Glomerular visceral epithelial cell (primary cell): ENCODE data around the gene WDFY2.
"Not testable (repeated sequence)": the region's sequence is repeated elsewhere in the genome, so short reads cannot be mapped to it uniquely, and the experiment has no call there.

ENCODE experiments used
- DNase-seq: peaks from one replicate; pipeline ENCODE4 v3.0.0-alpha.2; 2016; ENCODE audit errors: extremely low spot score

The WDFY2 gene

DNA sequence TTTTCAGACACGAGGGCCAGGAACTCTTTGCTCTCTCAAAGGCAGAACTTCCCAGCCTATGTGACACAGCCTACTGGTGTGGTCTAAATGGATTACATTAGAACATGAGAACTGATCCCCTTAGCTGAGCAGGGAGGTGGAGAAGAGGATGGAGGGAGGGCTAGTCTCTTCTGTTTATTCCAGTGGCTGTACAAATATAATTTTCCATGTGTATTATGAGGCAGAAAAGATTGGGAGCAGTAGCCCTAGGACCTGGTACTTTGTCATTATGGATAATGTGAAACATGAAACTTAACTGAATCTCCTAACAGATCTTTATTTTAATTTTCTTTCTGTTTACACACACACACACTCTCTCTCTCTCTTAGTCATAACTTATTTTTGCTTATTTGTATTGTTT, 82.1 kb downstream of the WDFY2 start:
- no peak for DNase-seq

DNA sequence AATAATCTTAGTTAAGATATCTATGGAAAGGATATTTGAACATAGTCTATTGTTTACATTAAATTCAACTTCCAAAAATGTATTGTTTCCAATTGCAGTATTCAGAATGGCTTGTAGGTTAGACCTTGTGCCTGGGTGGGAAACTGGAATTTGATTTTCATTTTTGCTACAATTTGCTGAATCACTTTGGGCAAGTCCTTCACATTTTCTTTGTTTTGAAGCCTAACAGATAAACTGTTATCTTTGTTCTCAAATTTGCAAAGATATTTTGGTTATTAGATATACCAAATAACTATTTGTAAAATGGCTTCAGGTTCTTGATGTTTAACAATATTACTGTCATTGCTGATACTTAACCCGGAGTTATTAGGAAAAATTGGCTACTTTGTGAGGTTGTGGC, 82.6 kb downstream of the WDFY2 start:
- DNase-seq: no peak

DNA sequence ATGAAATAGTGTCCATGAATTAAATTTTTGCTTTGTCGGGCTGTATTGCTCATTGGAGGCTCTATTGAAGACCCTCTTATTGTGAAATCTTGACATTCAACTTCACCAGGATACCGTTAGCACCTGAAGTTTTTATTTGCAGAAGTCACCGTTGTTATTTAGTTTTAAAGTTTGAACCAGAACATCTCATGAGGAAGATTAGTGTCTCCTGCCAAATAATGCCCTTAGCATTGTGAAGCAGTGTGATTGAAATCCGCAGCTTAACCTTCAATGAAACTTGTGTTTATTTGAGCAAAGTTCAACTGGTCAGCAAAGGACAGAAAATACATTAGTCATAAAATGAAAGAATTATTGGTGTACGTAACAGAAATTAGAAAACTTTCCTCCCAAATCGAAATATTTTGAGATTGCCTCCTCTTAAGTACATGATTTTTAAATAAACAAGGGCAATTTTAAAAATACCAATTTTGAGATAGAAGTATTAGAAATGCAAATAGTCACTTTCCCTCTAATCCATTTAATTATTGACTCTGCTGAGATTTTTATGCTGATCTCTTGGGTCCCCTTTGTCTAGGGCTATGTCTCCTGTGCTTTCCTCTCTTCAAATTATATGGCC, 84.4 kb downstream of the WDFY2 start:
- no peak for DNase-seq

DNA sequence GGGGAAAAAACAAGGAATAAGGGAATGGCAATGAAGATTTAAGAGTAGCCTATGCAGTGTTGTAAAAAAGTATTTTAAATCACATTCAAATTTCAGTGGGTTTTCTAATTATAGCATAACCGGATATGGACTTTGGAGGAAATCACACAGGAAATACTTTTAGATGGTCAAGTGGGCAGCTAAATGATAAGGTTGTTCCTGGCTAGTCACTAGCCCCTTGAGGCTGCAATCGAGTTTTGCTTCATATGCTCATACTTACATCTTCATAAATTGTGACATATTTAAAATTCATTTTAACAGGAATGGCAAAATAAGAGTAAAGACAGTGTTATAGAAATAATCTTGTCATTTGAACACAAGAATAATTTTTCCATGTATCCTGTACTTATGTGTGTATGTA, 88.9 kb downstream of the WDFY2 start:
- DNase-seq: no peak

DNA sequence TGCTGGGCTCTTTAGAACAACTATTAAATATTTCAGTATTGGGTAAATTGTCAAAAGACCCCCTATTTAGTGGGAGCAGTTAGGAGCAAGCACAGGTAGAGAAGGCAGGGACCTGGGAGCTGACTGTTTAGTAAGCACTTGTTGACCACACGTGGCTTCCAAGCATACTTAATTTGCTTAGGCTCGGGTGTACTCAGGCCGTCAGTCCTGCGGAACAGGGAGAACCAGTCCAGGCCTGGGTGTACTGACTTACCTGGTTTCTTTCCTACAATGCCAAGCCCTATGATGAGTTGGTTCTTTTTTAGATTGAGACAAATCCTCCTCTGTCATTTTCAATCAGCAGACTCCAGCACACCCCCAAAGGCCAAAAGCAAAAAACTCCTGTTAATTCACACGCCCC, 90.0 kb downstream of the WDFY2 start:
- DNase-seq: no peak

DNA sequence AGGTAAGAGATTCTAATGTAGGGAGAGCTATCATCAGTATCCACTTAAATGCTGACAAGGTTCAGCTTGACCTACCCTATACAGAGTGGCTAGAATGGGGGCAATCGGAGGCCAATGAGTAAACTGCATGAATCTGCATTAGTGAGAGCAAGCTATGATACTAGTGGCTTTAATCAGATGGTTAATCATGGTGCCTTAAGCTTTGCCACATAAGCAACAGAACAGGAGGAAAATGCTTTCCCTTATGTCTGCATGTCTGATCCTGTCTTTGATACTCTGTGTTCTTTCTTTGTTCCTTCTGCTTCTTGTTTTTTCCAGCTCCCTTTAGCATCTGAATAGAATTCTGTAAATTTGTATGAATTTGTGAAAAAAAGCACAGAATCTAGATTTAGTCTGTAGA, 91.1 kb downstream of the WDFY2 start:
- DNase-seq: no peak

DNA sequence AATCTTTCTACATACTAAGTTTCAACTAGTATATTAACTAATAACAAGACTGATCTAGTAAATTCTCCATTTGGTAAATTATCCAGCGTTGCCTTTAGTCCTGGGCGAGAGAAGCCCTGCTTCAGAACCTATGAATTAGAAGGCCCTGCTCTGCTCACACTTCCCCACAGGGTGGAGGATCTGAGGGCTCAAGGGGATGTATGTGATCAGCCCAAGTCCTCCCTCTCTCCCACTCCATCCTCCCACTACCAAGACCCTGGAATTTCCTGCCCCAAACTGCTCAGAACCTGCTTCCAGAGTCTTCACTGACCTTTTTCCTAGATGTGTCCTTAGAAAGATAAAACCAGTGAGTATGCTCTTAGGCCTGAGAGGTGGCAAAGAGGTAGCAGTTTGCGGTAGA, 91.6 kb downstream of the WDFY2 start:
- DNase-seq: no peak

DNA sequence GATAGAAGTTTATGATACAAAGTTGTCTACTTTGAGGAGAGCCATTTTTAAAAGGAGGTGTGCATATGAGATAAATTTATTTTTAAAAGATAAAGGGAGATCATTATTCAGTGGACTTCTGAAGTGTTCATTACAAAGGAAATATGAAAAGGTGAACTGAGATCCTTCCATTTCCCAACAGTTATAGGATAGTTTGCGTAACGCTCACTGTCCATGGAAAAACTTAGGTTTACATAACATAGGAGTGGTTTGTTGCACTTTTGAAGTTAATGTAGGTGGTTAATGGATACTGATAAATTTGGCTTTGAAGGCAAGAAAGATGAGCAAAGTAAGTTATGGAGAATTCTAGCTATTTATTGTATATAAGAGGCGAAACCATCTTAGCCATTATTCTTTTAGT, 92.5 kb downstream of the WDFY2 start:
- no peak for DNase-seq

DNA sequence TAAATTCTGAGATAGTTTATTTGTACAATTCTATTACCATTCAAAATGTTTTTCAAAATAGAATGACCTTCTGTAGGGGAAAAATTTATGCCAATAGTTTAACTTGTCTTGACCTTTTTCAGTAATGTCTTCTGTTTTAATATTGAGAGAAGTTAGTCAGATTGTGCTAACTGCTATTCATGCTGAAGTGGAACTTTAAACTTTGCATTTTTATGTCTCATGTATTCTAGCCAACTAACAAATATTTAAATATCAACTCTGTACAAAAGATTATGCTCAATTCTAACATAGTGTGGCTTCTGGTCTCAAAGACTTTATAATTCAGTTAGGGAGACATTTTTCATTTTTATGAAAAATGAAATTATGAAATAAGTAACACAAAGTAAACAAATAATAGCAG, 94.2 kb downstream of the WDFY2 start:
- DNase-seq: no peak

DNA sequence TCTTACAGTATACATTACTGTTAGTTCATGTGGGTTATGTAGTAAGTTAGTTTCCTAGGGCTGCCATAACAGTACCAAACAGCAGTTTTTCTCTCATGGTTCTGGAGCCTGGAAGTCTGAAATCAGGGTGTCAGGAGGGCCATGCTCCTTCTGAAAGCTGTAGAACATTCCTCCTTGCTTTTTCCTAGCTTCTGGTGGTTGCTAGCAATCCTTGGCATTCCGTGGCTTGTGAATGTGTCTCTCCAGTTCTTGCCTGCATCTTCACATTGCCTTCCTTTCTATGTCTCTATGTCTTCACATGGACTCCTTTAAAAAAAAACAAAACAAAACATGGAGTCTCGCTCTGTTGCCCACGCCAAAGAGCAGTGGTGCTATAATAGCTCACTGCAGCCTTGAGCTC, 95.4 kb downstream of the WDFY2 start:
- DNase-seq: no peak

DNA sequence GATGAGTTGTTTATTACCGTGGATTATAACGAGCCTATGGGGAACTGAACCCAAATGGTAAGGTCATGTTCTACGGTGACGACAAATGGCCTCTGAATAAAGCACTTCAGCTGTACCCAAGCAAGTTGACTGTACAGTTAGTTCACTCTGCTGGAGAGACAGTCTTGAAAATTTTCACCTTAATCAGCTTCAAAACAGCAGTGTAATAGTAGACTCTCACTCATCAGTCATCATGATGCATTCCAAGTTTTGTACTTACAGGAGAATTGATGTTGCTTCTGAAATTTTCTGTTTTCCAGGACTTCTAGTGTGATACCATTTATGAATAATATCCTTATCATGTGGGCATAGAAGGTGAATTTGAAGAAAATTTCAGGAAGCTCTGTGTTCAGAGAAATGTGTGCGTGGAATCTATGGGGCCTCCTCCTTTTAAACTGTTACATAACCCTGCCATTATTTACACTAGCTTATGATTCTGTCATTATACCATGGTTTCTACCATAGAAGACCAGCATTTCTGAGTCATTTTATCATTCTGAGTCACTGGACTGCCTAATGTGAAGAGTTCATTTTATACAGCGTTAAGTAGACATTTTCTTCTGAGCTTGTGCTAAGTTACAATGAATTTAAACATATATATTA, 96.9 kb downstream of the WDFY2 start:
- DNase-seq: peak; percentile 40

DNA sequence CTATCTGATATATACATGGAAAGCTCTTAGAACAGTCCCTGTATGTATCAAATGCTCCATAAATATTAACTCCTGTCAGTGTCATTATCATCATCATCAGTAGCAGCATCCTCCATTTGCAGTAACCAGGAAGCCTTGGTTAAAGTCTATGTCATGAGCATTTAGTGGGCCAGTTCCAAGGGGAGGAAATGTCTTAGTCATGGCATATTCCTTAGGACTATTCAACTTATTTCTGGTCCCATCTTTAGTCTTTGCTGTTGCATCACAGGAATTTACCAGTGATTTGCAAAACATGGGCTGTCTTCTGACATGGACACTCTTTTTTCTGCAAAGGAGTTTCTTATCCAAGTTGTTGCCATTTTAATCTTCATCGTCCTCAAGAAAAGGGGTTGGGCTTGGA, 98.4 kb downstream of the WDFY2 start:
- DNase-seq: no peak

DNA sequence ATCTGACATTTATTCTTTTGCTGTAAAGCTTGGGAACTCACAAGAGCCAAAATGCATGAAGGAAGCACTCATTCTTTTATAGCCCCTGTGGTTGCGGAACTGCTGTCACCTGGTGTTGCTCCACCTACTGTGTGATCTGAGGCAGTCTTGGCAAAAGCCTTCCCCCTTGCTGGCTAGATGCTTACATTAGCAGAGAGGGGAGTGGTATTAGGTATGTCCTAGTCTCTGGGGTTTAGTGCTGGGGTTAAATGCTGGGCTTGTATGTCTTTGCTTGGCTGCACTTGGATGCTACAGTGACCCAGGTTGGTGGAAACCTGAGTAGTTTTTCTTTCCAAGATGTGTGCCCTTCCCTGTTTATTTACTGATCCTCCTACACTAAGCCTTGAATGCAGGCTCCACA, 99.3 kb downstream of the WDFY2 start:
- DNase-seq: no peak

DNA sequence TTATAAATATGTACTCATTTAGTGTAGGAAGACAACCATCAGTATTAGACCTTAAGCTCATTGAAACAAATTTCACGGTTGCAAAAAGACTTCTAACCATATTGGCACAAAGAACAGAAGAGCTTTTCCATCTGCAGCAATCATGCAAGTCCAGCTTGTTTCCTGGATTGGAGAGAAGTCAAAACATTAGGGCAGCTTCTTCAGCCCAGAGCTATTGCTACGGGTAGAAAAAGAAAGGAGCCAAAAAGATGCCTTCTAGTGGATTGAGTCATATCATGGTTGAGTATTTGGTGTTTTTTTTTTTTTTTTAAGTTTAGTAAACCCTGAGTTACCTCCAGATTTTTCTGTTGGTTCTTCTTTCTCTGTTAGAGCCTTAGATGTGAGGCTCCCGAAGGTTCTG, 99.8 kb downstream of the WDFY2 start:
- DNase-seq: no peak

DNA sequence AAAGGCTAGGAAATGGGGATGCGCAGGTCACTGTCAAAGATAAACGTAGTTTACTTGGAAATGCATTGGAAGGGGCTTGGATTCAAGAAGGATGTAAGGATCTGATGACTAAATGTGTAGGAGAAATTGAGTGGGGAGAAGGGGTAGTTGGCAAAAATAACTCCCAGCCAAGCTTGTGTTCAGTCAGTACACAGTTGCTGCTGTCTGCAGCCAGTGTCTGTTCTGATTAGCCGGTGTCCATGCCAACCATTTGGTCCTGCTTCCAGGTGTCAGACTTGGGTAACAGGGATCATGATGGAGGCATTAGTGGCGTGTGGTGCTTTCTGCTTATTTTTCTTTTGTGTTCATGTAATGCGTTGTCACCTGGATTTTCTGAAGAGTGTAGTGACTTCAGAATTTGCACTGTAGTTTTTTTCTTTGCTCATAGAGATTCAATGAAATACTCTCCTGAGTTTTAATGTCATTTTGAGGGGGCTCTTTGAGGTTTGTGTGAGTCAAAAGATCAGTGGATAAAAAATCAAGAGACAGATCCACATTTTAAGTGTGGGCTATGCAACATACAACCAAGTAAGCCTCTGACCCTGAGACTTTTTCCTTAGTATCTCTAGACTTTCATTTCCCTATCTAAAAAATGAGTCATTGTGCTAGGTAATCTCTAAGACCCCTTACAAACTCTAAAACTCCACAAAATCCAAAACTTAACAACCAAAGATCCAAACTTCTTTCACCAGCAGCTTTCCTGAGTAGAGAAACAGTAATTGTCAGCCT, 103.9 kb downstream of the WDFY2 start:
- no peak for DNase-seq

DNA sequence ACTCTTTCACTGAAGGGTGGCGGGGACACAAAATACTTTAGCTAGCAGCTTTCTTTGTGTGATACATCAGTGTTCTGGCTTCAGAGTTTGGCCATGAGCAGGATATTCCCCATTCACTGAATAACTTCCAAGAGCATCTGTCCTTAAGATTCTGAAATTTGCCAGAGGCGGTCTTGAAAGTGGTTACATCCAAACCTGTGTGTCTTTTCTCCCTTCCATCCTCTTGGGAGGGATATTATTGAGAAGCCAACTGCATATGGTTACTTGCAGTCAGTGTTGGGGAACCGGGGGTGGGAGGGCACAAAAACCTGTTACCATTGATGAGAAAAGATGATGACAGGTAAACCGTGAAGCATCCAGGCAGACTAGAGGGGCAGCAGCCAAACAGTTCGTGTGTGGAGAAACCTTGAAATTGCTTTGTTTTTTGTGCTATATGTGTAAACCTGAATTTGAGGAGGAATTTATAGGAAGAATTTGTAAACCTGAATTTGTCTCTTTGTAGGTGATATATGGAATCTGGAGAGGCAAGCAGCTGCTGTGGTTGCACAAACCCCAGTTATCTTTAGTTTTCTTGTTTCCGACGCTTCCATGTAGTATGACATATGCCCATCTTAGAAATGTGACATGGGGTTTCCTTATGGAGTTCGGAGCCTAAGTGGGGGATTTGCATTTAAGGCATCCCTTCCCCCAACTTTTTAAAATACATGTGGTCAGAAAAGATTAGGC, 104.8 kb downstream of the WDFY2 start:
- DNase-seq: no peak

DNA sequence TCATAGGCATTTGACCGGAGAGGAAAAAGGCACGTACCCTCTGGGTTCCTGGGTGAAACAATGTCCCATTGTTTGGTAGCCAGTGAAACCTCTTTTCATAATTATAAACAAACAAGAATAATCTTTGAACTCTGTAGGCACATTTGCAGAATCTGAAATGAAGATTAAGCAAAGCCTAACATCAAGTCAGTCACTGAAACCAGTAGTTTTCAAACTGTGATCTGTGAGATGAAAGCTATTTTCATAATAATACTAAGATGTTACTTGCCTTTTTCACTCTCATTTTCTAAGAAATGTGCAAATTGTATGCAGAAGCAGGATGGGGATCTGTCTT, 105.4 kb downstream of the WDFY2 start:
- no peak for DNase-seq

DNA sequence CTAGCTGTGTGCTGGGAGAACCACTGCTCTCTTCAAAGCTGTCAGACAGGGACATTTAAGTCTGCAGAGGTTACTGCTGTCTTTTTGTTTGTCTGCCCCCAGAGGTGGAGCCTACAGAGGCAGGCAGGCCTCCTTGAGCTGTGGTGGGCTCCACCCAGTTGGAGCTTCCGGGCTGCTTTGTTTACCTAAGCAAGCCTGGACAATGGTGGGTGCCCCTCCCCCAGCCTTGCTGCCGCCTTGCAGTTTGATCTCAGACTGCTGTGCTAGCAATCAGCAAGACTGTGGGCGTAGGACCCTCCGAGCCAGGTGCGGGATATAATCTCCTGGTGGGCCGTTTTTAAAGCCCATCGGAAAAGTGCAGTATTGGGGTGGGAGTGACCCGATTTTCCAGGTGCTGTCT, 111.4 kb downstream of the WDFY2 start:
- DNase-seq: not testable (repeated sequence)

DNA sequence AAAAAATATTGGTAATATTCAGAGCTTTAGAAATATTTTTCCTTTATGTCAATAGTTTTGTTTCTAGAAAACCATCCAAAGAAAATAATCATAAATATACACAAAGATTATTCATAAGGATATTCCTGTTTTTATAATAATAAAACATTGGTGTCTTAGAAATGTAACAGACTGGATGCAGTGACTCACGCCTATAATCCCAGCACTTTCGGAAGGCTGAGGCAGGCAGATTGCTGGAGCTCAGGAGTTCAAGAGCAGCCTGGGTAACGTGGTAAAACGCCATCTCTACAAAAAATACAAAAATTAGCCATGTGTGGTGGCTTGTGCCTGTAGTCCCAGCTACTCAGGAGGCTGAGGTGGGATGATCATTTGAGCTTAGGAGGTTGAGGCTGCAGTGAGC, 112.9 kb downstream of the WDFY2 start:
- no peak for DNase-seq

DNA sequence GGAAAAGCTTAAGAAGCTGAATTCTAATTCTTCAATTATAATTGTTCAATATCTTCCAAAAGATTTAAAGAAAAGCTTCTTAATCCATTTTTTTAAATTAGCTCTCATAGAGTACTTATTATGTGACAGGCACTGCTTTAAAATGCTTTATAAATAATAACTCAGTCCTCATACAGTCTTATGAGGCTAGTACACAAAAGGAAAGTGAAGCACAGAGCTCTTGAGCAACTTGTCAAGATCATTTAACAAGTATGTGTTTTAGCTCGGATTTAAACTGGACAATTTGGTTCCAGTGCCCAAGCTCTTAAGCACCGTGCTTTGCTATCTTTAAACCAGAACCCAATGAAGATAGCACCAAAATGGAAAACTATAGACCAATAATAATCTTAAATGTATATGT, 113.6 kb downstream of the WDFY2 start:
- DNase-seq: no peak

DNA sequence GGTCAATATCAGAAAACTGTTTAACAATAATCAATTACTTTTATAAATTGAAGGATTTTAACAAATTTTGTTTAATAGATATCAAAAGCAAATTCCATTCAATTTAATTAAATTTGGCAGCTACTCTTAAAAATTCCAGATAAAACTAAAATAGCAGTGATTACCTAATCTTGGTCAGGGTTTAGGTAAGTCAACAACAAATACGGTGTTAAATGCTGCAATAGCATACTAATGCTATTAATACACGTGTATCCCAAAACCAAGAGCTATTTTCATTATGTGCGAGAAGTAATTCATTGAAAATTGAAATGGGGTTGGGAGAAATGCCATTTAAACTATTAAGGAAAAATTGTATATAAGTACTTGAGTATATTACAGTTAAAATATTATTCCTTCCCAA, 114.1 kb downstream of the WDFY2 start:
- no peak for DNase-seq

DNA sequence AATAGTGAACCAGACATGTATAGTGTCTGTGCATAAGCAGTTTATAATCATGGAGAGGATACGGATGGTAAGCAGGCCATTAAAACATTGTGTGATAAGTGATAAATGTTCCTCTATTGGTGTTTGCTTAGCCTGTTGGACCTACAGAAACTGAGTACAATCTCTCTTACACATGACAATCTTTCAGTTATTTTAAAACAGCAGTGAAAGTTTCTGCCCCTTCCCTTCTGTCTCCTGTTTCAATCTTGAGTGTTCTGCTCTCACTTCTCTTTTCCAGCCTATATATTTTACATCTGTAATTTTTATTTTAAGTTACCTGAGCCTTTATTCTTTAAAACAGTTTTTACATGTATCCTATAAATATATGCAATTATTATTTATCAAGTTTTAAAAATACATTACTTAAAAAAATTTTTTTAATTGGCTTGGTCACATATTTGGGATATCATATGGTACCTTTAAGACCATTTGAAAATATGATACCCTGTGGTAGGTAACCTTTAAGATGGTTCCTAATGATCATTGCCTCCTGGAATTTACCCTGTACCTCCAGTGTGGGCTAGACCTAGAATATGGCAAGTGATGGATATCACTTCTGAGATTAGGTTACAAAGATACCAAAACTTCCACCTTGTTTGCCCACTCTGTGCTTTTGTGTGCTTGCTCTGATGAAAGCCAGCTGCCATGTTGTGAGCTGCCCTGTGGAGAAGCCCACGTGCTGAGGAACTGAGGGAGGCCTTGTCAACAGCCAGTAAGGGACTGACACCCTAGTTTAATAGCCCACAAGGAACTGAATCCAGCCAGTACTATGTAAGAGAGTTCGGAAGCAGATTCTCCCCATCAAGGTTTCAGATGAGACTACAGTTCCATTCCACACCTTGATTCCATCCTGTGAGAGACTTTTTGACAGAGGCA, 120.4 kb downstream of the WDFY2 start:
- no peak for DNase-seq
